GM12878 (cell line): Measurements from ENCODE around the gene BMERB1. TPM values are rescaled to one million over a fixed set of nuclear protein-coding genes. Genes with fewer than 3 reads are reported as not detected.

Experiments
- ATAC-seq: fragments of 200-7000 bp; cut with Tn5 transposase; 3 replicates; pipeline ENCODE4 v1.9.1; 2020; ENCODE audit warnings: mild to moderate bottlenecking, moderate library complexity
- BruUV-seq: library from RNA; stranded (reverse); fragments of 400-500 nt; replicated peaks from 2 replicates; lab custom pipeline; 2021; lab: Mats Ljungman, UMichigan
- CTCF ChIA-PET: fragments of 300-600 bp; sonication (Branson Sonifier 250); formaldehyde crosslinking; extraction: SDS; loops from one replicate; lab custom pipeline; 2021; ENCODE audit warnings: inconsistent platforms; lab: Yijun Ruan, JAX
- POLR2A ChIA-PET: fragments of 350-600 bp; formaldehyde crosslinking; extraction: SDS; loops from one replicate; lab custom pipeline; 2021; ENCODE audit warnings: inconsistent platforms; lab: Charles Lee
- RAD21 ChIA-PET: fragments of 300-600 bp; sonication (Branson Sonifier 250); formaldehyde crosslinking; loops from one replicate; lab custom pipeline; 2023; ENCODE audit warnings: antibody characterized with exemption; ENCODE audit not compliant: unreplicated experiment; lab: Charles Lee
- SMC1A ChIA-PET: fragments of 300-600 bp; sonication (Branson Sonifier 250); formaldehyde crosslinking; loops from one replicate; lab custom pipeline; 2023; ENCODE audit not compliant: unreplicated experiment, uncharacterized antibody; lab: Charles Lee
- DNase-seq: peaks from one replicate; pipeline ENCODE4 v3.0.0-alpha.2; 2011; ENCODE audit warnings: low read depth, low spot score
- FAIRE-seq: peaks from 3 replicates; lab custom pipeline; 2011; peaks lifted over from hg19 to GRCh38; lab: Jason Lieb, UNC
- H2AFZ ChIP-seq: 2 replicates; pipeline ENCODE4 v1.6.0; 2011; ENCODE audit warnings: low read depth, low read length, control low read depth; ENCODE audit not compliant: control insufficient read depth
- H3K27ac ChIP-seq: 2 replicates; pipeline ENCODE4 v1.5.1; 2011; ENCODE audit warnings: control low read depth; ENCODE audit not compliant: control insufficient read depth, insufficient read depth
- H3K27me3 ChIP-seq, 2 experiments: replicated peaks in 1 of 2; 2 replicates each; pipeline versions ENCODE4 v1.6.0 to v1.6.1; 2011; ENCODE audit warnings: low read length in 1 of 2; ENCODE audit not compliant: control insufficient read depth in 2 of 2, insufficient read depth in 2 of 2
- H3K36me3 ChIP-seq, 2 experiments: 2 replicates each; pipeline ENCODE4 v1.5.1; 2011; ENCODE audit warnings: low read length in 1 of 2; ENCODE audit not compliant: control insufficient read depth in 2 of 2, insufficient read depth in 2 of 2
- H3K4me1 ChIP-seq: 2 replicates; pipeline ENCODE4 v1.6.1; 2011; ENCODE audit warnings: mild to moderate bottlenecking, low read length, moderate library complexity, mixed read lengths; ENCODE audit not compliant: control insufficient read depth, insufficient read depth
- H3K4me2 ChIP-seq: 2 replicates; pipeline ENCODE4 v1.6.0; 2011; ENCODE audit warnings: control low read depth; ENCODE audit not compliant: control insufficient read depth, insufficient read depth
- H3K4me3 ChIP-seq: fragments of 200-600 bp; sonication (generic); 2 replicates; pipeline ENCODE4 v1.5.1; 2016
- H3K79me2 ChIP-seq: 2 replicates; pipeline ENCODE4 v1.6.0; 2011; ENCODE audit warnings: low read length; ENCODE audit not compliant: control insufficient read depth, insufficient read depth
- H3K9ac ChIP-seq: 2 replicates; pipeline ENCODE4 v1.8.0; 2011; ENCODE audit warnings: low read length, control low read depth, mixed read lengths; ENCODE audit not compliant: control insufficient read depth, insufficient read depth
- H3K9me3 ChIP-seq: replicated peaks from 3 replicates; pipeline ENCODE4 v1.5.1; 2011; ENCODE audit warnings: mild to moderate bottlenecking, low read length; ENCODE audit not compliant: control insufficient read depth, insufficient read depth
- H4K20me1 ChIP-seq: 2 replicates; pipeline ENCODE4 v1.6.0; 2011; ENCODE audit not compliant: control insufficient read depth, insufficient read depth
- CHD4 ChIP-seq: fragments of 200-600 bp; sonication (generic); IDR thresholded peaks from 2 replicates; pipeline ENCODE4 v1.6.1; 2016; ENCODE audit warnings: mild to moderate bottlenecking
- GABPA ChIP-seq: IDR thresholded peaks from 2 replicates; pipeline ENCODE4 v1.6.1; 2014; ENCODE audit warnings: antibody characterized with exemption, low read depth, mild to moderate bottlenecking, inconsistent platforms
- HDAC2 ChIP-seq: fragments of 200-600 bp; sonication (generic); IDR thresholded peaks from 2 replicates; pipeline ENCODE4 v1.6.1; 2017
- HDAC6 ChIP-seq: fragments of 200-600 bp; sonication (generic); IDR thresholded peaks from one replicate; pipeline ENCODE4 v1.8.0; 2017; ENCODE audit warnings: antibody characterized with exemption; ENCODE audit not compliant: unreplicated experiment
- HDGF ChIP-seq: fragments of 450-650 bp; IDR thresholded peaks from 2 replicates; pipeline ENCODE4 v1.6.1; 2016; ENCODE audit warnings: antibody characterized with exemption
- MLLT1 ChIP-seq: fragments of 450-650 bp; IDR thresholded peaks from 2 replicates; pipeline ENCODE4 v1.6.1; 2016; ENCODE audit warnings: mild to moderate bottlenecking
- NFXL1 ChIP-seq: fragments of 450-650 bp; IDR thresholded peaks from 2 replicates; pipeline ENCODE4 v1.6.1; 2017; ENCODE audit warnings: antibody characterized with exemption, mild to moderate bottlenecking, borderline replicate concordance
- PML ChIP-seq: IDR thresholded peaks from 2 replicates; pipeline ENCODE4 v1.6.1; 2012; ENCODE audit warnings: low read length, inconsistent platforms
- POLR2AphosphoS5 ChIP-seq: IDR thresholded peaks from 2 replicates; pipeline ENCODE4 v1.6.1; 2011; ENCODE audit warnings: mild to moderate bottlenecking, low read length, inconsistent platforms
- RUNX3 ChIP-seq: IDR thresholded peaks from 2 replicates; pipeline ENCODE4 v1.6.1; 2012; ENCODE audit warnings: low read length, inconsistent platforms
- SIN3A ChIP-seq: IDR thresholded peaks from 2 replicates; pipeline ENCODE4 v1.6.1; 2012; ENCODE audit warnings: low read depth, low read length, improper control_type of control experiment
- STAT3 ChIP-seq: IDR thresholded peaks from 2 replicates; pipeline ENCODE4 v1.6.1; 2011; ENCODE audit warnings: low read depth, low read length, improper control_type of control experiment
- TCF7 ChIP-seq: IDR thresholded peaks from 2 replicates; pipeline ENCODE4 v1.6.1; 2014; ENCODE audit warnings: antibody characterized with exemption, borderline replicate concordance
- ZNF24 ChIP-seq: fragments of 450-650 bp; IDR thresholded peaks from 2 replicates; pipeline ENCODE4 v1.6.1; 2017; ENCODE audit warnings: antibody characterized with exemption, mild to moderate bottlenecking
- ZNF687 ChIP-seq: fragments of 450-650 bp; IDR thresholded peaks from 2 replicates; pipeline ENCODE4 v1.6.1; 2017; ENCODE audit warnings: mild to moderate bottlenecking, moderate library complexity
- WGBS: methylation state at CpG from one replicate; pipeline ENCODE4 v1.1.6; 2016; ENCODE audit warnings: low lambda C conversion rate; ENCODE audit not compliant: insufficient replicate concordance, insufficient coverage; ENCODE audit errors: missing lambda C conversion rate; 5-methylcytosine and 5-hydroxymethylcytosine counted together
- in situ Hi-C: fragments of 300-500 bp; cut with MboI; formaldehyde crosslinking; loops from 9 replicates; pipeline ENCODE4 v1.14.3; 2018; ENCODE audit warnings: mixed read lengths
- intact Hi-C: fragments of 100-400 bp; cut with micrococcal nuclease; formaldehyde crosslinking; loops from one replicate; pipeline ENCODE4 v1.14.2; 2022; ENCODE audit not compliant: unreplicated experiment
- polyA plus RNA-seq, 11 experiments: library from polyadenylated mRNA; depleted of rRNA in 4 of 11; unstranded in 6 of 11; stranded (reverse) in 5 of 11; fragments of >200 nt; fragmentation: Nextera tagmentation in 4 of 11; fragmentation: Illumina TruSeq in 1 of 11; extraction: Ambion mirVana in 4 of 11; extraction: Trizol in 1 of 11; gene quantifications; 1 replicate in 1 of 11; 2 replicates in 10 of 11; pipeline versions ENCODE4 v1.2.1 to v1.2.3, GENCODE V29; 2011 to 2016; ENCODE audit warnings: inconsistent platforms in 2 of 11, missing spikeins in 2 of 11, low read depth in 1 of 11
- total RNA-seq, 4 experiments: library from RNA; depleted of rRNA in 3 of 4; stranded (reverse); fragments of >200 nt in 3 of 4; fragmentation: Illumina TruSeq in 1 of 4; extraction: Trizol in 1 of 4; gene quantifications; 2 replicates each; pipeline versions ENCODE4 v1.2.1 to v1.2.3, GENCODE V29; 2013 to 2021

The BMERB1 gene
- total and polyA plus RNA-seq, 10 of the 15 experiments (the other 5 are each of a cell fraction or from before 2014, with no cell fraction given), result 0.05 to 0.68 (median 0.34) TPM

- Histone ChIP-seq H3K36me3 (no peaks in the 10 kb centered on the region), H3K4me2 (no peak overlapping the region), H2AFZ (no peak overlapping the region), H3K4me1 (no peaks in the 10 kb centered on the region), H3K27me3 (no peaks in the 10 kb centered on the region; a peak in 1 of 4 replicates), H3K9me3 (no peaks in the 10 kb centered on the region), H3K79me2 (no peaks in the 10 kb centered on the region), H4K20me1 (no peaks in the 10 kb centered on the region), H3K27ac (no peak overlapping the region), H3K9ac (no peak overlapping the region), H3K4me3 (no peak overlapping the region)
- TF ChIP-seq MLLT1 (no peak), POLR2AphosphoS5 (no peak), NFXL1 (no peak), ZNF24 (no peak)
- in situ Hi-C loops (no loop called here), intact Hi-C loops (no loop called here)
- WGBS, result 18% methylated on average over 9 of the region's 9 CpGs
- BruUV-seq, result no TSS peak
- ChIA-PET CTCF (no interaction called here), POLR2A (no interaction called here), SMC1A (no interaction called here), RAD21 (no interaction called here)
- ATAC-seq (no peak), FAIRE-seq (no peak), DNase-seq (no peak)
Observed at GRCh38 chr16:15493466-15494180, 59.2 kb downstream of the BMERB1 start.

- FAIRE-seq, result no peak
- ChIA-PET SMC1A (no interaction called here), POLR2A (no interaction called here), RAD21 (no interaction called here), CTCF (no interaction called here)
- Histone ChIP-seq H3K4me3 (no peak overlapping the region), H3K4me2 (no peak overlapping the region), H3K9me3 (no peaks in the 10 kb centered on the region), H4K20me1 (no peaks in the 10 kb centered on the region), H3K79me2 (no peaks in the 10 kb centered on the region), H2AFZ (no peak overlapping the region), H3K9ac (no peak overlapping the region), H3K27ac (no peak overlapping the region), H3K36me3 (no peaks in the 10 kb centered on the region), H3K4me1 (no peaks in the 10 kb centered on the region), H3K27me3 (no peaks in the 10 kb centered on the region; a peak in 1 of 4 replicates)
- no TSS peak for BruUV-seq
- WGBS, result 44% methylated on average over 4 of the region's 4 CpGs
- in situ Hi-C loops, result no loop called here
- no peak for ATAC-seq
- intact Hi-C loops, result no loop called here
- DNase-seq, result no peak
- TF ChIP-seq HDAC2 (no peak), HDAC6 (no peak), SIN3A (no peak), ZNF687 (no peak), TCF7 (no peak), PML (no peak), STAT3 (no peak), HDGF (no peak), CHD4 (no peak), RUNX3 (no peak), GABPA (no peak)
Observed at GRCh38 chr16:15494236-15494635, 59.8 kb downstream of the BMERB1 start.
